A673 (cell line): ENCODE results near the gene NPPB. TPM values are rescaled to one million over a fixed set of nuclear protein-coding genes. Genes with fewer than 3 reads are reported as not detected.

Source experiments
- BruUV-seq: library from RNA; stranded (reverse); fragments of 400-500 nt; replicated peaks from 2 replicates; lab custom pipeline; 2021; lab: Mats Ljungman, UMichigan
- CTCF ChIA-PET: fragments of 300-600 bp; sonication (Branson Sonifier 250); formaldehyde crosslinking; loops from one replicate; lab custom pipeline; 2022; ENCODE audit warnings: antibody characterized with exemption; lab: Charles Lee
- POLR2A ChIA-PET: fragments of 300-600 bp; sonication (Branson Sonifier 250); formaldehyde crosslinking; loops from one replicate; lab custom pipeline; 2022; ENCODE audit warnings: antibody characterized with exemption; ENCODE audit not compliant: low non-redundant PET; lab: Charles Lee
- DNase-seq: peaks from one replicate; pipeline ENCODE4 v3.0.0-alpha.2; 2015; ENCODE audit warnings: low spot score
- H3K27ac ChIP-seq: fragments of 200-600 bp; sonication (generic); 2 replicates; pipeline ENCODE4 v1.5.1; 2016; ENCODE audit warnings: mixed run types, low read depth, mild to moderate bottlenecking, mixed read lengths, antibody characterized with exemption, low read length; ENCODE audit not compliant: poor library complexity, severe bottlenecking
- H3K27me3 ChIP-seq: fragments of 200-600 bp; sonication (generic); replicated peaks from 2 replicates; pipeline ENCODE4 v1.6.1; 2017; ENCODE audit warnings: mixed run types, low read depth, mild to moderate bottlenecking, mixed read lengths, antibody characterized with exemption, low read length; ENCODE audit not compliant: insufficient read depth, poor library complexity
- H3K36me3 ChIP-seq: fragments of 200-600 bp; sonication (generic); 2 replicates; pipeline ENCODE4 v1.6.1; 2016; ENCODE audit warnings: mixed run types, mild to moderate bottlenecking, mixed read lengths, antibody characterized with exemption, low read length; ENCODE audit not compliant: insufficient read depth, poor library complexity, severe bottlenecking
- H3K4me1 ChIP-seq: fragments of 200-600 bp; sonication (generic); 2 replicates; pipeline ENCODE4 v1.6.1; 2017; ENCODE audit warnings: mixed run types, mild to moderate bottlenecking, mixed read lengths, antibody characterized with exemption, low read length; ENCODE audit not compliant: insufficient read depth, poor library complexity, severe bottlenecking
- H3K4me3 ChIP-seq: fragments of 200-600 bp; sonication (generic); 2 replicates; pipeline ENCODE4 v1.5.1; 2016; ENCODE audit warnings: low read depth, mixed run types, mild to moderate bottlenecking, mixed read lengths, low read length; ENCODE audit not compliant: poor library complexity, severe bottlenecking
- H3K9me3 ChIP-seq: fragments of 200-600 bp; sonication (generic); 2 replicates; pipeline ENCODE4 v1.6.1; 2016; ENCODE audit warnings: mixed run types, low read depth, mild to moderate bottlenecking, mixed read lengths, antibody characterized with exemption, low read length; ENCODE audit not compliant: poor library complexity, severe bottlenecking
- CTCF ChIP-seq: fragments of 300-800, 200-600 bp; sonication (generic); conservative IDR thresholded peaks from 2 replicates; pipeline ENCODE4 v1.5.1; 2017; ENCODE audit warnings: low read depth, mild to moderate bottlenecking, antibody characterized with exemption, low read length, moderate library complexity, mixed read lengths
- EZH2 ChIP-seq: fragments of 200-600 bp; sonication (generic); IDR thresholded peaks from 2 replicates; pipeline ENCODE4 v1.6.1; 2017; ENCODE audit warnings: borderline replicate concordance, low read depth, mild to moderate bottlenecking, mixed read lengths, antibody characterized with exemption, low read length; ENCODE audit not compliant: poor library complexity, severe bottlenecking
- intact Hi-C: fragments of 100-400 bp; cut with micrococcal nuclease; formaldehyde crosslinking; loops from one replicate; pipeline ENCODE4 v1.10.0; 2022; ENCODE audit not compliant: unreplicated experiment
- total RNA-seq: library from RNA; stranded (reverse); gene quantifications from 2 replicates; pipeline ENCODE4 v1.2.3, GENCODE V29; 2021

The NPPB gene
- total RNA-seq, 1 experiment from 2014 or later: not detected

GRCh38 chr1:11868331-11868980 lies 9.7 kb upstream of the NPPB start:
- intact Hi-C loops: no loop called here
- no peak overlapping the region for H3K4me3 ChIP-seq
- BruUV-seq: no TSS peak
- H3K36me3 ChIP-seq: no peaks in the 10 kb centered on the region
- POLR2A ChIA-PET: no interaction called here
- no peak for DNase-seq
- H3K27ac ChIP-seq: no peak overlapping the region
- H3K4me1 ChIP-seq: no peaks in the 10 kb centered on the region
- no peak for TF ChIP-seq CTCF
- no peak for TF ChIP-seq EZH2
- no peaks in the 10 kb centered on the region for H3K9me3 ChIP-seq
- CTCF ChIA-PET: no interaction called here
- H3K27me3 ChIP-seq: peaks cover 68% of the 10 kb centered on the region

GRCh38 chr1:11862890-11863289 lies 4.1 kb upstream of the NPPB start:
- Histone ChIP-seq H3K36me3 (no peaks in the 10 kb centered on the region), H3K27ac (no peak overlapping the region), H3K4me1 (no peaks in the 10 kb centered on the region), H3K4me3 (no peak overlapping the region), H3K27me3 (peaks cover 79% of the 10 kb centered on the region), H3K9me3 (no peaks in the 10 kb centered on the region)
- BruUV-seq: no TSS peak
- CTCF ChIA-PET: no interaction called here
- POLR2A ChIA-PET: no interaction called here
- TF ChIP-seq EZH2 (no peak), CTCF (no peak)
- intact Hi-C loops: no loop called here
- no peak for DNase-seq

GRCh38 chr1:11860587-11860986 lies 1.8 kb upstream of the NPPB start:
- CTCF ChIA-PET: interaction anchor here (0.6 kb wide), 1 partner anchor 36 kb away, joined by 10 read pairs; no protein-coding TSS in a partner anchor
- H3K9me3 ChIP-seq: no peaks in the 10 kb centered on the region
- POLR2A ChIA-PET: no interaction called here
- no peak overlapping the region for H3K27ac ChIP-seq
- peaks cover 79% of the 10 kb centered on the region for H3K27me3 ChIP-seq
- intact Hi-C loops: no loop called here
- TF ChIP-seq EZH2 (no peak), CTCF (no peak)
- H3K4me3 ChIP-seq: no peak overlapping the region
- H3K36me3 ChIP-seq: no peaks in the 10 kb centered on the region
- no peak for DNase-seq
- no peaks in the 10 kb centered on the region for H3K4me1 ChIP-seq
- no TSS peak for BruUV-seq
